LNCAP (cell line): ENCODE measurements around the gene MYH13.

Source experiments
- TF ChIP-seq, protein P1 (sequence below): fragments of 450-650 bp; IDR thresholded peaks from 2 replicates; pipeline ENCODE4 v1.5.1; 2017; ENCODE audit warnings: mild to moderate bottlenecking

The MYH13 gene

GRCh38 chr17:10396524-10397163, 23.8 kb upstream of the MYH13 start:
- TF ChIP-seq, protein P1, sequence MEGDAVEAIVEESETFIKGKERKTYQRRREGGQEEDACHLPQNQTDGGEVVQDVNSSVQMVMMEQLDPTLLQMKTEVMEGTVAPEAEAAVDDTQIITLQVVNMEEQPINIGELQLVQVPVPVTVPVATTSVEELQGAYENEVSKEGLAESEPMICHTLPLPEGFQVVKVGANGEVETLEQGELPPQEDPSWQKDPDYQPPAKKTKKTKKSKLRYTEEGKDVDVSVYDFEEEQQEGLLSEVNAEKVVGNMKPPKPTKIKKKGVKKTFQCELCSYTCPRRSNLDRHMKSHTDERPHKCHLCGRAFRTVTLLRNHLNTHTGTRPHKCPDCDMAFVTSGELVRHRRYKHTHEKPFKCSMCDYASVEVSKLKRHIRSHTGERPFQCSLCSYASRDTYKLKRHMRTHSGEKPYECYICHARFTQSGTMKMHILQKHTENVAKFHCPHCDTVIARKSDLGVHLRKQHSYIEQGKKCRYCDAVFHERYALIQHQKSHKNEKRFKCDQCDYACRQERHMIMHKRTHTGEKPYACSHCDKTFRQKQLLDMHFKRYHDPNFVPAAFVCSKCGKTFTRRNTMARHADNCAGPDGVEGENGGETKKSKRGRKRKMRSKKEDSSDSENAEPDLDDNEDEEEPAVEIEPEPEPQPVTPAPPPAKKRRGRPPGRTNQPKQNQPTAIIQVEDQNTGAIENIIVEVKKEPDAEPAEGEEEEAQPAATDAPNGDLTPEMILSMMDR = no peak

GRCh38 chr17:10394201-10394887, 21.5 kb upstream of the MYH13 start:
- TF ChIP-seq, protein P1 = no peak

DNA sequence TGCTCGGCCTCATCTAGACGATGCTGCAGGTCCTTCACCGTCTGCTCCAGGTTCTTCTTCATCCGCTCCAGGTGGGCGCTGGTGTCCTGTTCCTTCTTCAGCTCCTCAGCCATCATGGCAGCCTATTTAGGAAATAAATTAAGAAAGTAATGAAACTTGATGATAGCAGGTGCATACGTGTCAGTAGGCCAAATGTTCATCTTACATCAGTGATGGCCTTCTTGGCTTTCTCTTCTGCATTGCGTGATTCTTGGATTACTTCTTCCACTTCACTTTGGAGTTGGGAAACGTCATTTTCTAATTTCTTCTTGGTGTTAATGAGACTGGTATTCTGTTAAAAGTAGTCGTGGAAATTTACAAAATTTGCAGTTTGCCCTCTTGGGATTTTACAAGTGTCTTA, 20.1 kb upstream of the MYH13 start:
- TF ChIP-seq, protein P1 = no peak

- TF ChIP-seq, protein P1 = no peak
Measured at GRCh38 chr17:10385871-10386270, 13.1 kb upstream of the MYH13 start.

DNA sequence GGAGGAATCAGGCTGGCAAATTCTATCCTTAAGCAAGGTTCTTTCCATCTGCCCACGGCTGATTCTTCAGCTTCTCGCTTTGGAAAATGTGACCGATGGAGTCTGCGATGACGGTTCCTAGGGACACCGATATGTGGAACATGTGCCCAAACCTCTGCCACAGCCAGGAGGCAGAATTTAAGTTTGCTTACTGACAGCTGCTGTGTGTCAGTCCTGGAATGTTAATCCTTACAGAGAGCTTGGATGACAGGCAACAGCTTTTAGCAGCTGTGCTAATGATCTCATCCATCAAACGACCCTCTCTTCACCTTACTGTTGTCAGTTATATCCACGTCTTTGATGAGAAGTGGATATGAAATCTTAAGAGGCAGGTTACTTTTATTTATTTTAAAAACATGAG, 11.4 kb upstream of the MYH13 start:
- TF ChIP-seq, protein P1 = no peak

DNA sequence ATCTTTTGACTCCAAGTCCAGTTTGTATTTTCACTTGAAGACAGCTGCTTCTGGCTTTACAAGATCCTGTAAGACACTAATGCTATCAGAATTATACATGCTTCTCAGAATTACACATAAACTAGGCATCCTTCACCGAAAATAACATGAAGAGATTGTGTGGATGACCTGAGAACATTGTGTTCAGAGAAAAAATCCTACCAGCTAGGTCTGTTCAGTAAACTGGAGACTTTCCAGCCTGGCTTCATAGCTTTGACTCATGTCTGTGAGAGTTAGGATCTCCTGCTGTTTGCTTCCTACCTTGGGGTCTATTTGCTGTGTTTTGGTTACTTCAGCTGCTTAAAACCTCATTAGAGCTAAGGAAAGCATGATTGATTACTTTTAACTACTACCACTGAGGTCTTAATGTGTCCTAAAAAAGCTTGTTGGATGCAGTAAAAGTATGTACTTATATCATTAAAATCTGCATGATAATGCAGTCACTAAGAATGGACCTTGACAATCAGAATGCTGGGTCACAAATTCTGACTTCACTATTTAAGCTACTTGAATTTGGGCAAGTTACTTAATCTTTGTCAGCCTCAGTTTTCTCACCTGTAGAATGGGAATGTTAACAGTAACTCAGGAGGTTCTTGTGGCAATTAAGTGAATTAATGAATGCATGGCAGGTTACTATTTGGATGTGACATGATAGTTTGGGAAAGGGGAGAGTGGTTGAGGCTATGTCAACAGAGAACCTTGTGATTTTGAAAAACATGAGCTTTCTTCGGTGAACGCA, 8.0 kb upstream of the MYH13 start:
- TF ChIP-seq, protein P1 = no peak

GRCh38 chr17:10370016-10370608, 2.7 kb downstream of the MYH13 start:
- TF ChIP-seq, protein P1 = no peak
